T-helper 2 cell treated with Interferon-gamma antibody and Interleukin-4, amounts not matched to agents 5 μg/mL and 100 μg/mL, for 36 hours (primary cell): ENCODE results near the gene CCDC192.

Source experiments
- DNase-seq: peaks from one replicate; pipeline ENCODE4 v3.0.0; 2021; ENCODE audit warnings: low spot score
- H3K27ac Mint-ChIP-seq: one replicate; pipeline ENCODE4 v1.8.0; 2021; ENCODE audit warnings: mild to moderate bottlenecking, mixed read lengths
- H3K27me3 Mint-ChIP-seq: one replicate; pipeline ENCODE4 v1.8.0; 2021; ENCODE audit warnings: low read depth, mixed read lengths
- H3K36me3 Mint-ChIP-seq: one replicate; pipeline ENCODE4 v1.8.0; 2021; ENCODE audit warnings: low read depth, mixed read lengths
- H3K4me1 Mint-ChIP-seq: one replicate; pipeline ENCODE4 v1.8.0; 2021; ENCODE audit warnings: low read depth, mixed read lengths
- H3K4me3 Mint-ChIP-seq: one replicate; pipeline ENCODE4 v1.8.0; 2022; ENCODE audit warnings: mild to moderate bottlenecking, moderate library complexity, mixed read lengths
- H3K9me3 Mint-ChIP-seq: one replicate; pipeline ENCODE4 v1.8.0; 2021; ENCODE audit warnings: mixed read lengths

Gene CCDC192

GRCh38 chr5:127958421-127959011, 255.3 kb downstream of the CCDC192 start:
- Mint-ChIP-seq H3K9me3 (no peaks in the 10 kb centered on the region), H3K36me3 (no peaks in the 10 kb centered on the region), H3K4me3 (no peak overlapping the region), H3K4me1 (peaks cover 4% of the 10 kb centered on the region), H3K27ac (no peak overlapping the region), H3K27me3 (no peaks in the 10 kb centered on the region)
- no peak for DNase-seq

DNA sequence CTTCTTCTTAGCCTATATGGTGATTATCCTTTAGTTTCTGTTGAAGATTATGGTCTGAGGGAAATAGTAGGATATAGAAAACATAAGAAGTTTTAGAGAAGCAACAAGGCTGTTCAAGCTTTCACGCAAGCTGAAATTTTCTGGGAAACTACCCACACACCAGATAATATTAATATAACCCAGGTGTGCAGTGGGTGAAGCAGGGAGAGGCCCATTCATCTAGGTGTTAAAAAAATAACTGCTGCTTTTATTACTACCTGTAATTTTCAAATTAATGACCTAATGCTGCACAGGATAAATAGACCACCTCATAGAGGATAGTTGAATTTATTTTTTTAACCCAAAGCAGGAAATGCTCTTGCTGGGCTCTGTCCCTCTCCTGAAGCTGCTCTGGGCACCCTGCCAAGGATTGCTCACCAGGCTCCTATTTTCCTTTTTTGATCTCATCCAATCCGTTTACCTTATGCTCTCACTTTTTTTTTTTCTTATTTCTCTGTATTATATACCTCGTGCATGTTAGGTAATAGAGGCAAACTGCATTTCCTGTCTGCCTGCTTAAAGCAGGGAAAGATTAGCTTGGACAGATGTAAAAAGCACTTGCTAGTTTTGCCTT, 256.1 kb downstream of the CCDC192 start:
- H3K27ac Mint-ChIP-seq: no peak overlapping the region
- no peaks in the 10 kb centered on the region for H3K9me3 Mint-ChIP-seq
- no peak overlapping the region for H3K4me3 Mint-ChIP-seq
- H3K27me3 Mint-ChIP-seq: no peaks in the 10 kb centered on the region
- peaks cover 4% of the 10 kb centered on the region for H3K4me1 Mint-ChIP-seq
- H3K36me3 Mint-ChIP-seq: no peaks in the 10 kb centered on the region
- no peak for DNase-seq

- Mint-ChIP-seq H3K4me3 (no peak overlapping the region), H3K4me1 (peaks cover 4% of the 10 kb centered on the region), H3K27ac (no peak overlapping the region), H3K36me3 (no peaks in the 10 kb centered on the region), H3K27me3 (no peaks in the 10 kb centered on the region), H3K9me3 (no peaks in the 10 kb centered on the region)
- DNase-seq: no peak
Observed at GRCh38 chr5:127960270-127960691, 257.1 kb downstream of the CCDC192 start.

DNA sequence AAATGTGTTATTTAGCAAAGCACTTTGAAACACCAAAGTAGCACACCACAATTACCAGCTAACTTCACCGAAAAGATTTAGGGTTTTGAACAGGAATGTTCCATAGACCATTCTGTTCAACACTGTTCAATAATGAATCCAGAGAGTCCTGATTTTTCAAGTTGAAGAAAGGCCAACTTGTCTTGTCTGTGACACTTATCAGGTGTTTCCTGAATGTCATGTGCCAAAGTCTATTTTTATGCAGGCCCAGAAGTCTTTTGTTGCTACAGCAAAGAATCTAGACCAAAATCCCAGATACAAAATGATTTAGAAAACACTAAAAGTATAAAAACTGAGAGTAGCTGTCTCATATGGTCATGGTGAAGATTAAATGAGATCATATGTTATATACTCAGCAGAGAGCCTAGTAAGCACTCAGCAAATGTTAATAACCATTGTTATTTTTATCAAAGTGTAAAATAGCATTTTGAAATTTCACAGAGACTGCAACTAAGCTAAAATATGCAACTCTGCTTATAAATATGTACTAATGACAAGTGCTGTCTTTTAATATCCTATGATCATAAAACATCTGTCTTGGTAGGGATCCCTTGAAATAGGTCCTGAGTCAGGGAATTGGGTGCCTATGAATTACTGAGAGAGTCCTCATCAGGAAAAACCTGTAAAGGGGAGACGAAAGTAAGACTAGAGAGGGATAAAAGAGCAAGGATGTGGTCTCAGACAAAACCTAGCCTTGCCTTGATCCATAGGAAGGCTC, 258.0 kb downstream of the CCDC192 start:
- Mint-ChIP-seq H3K4me1 (peaks cover 4% of the 10 kb centered on the region), H3K9me3 (no peaks in the 10 kb centered on the region), H3K27ac (no peak overlapping the region), H3K27me3 (no peaks in the 10 kb centered on the region), H3K36me3 (peaks cover 2% of the 10 kb centered on the region), H3K4me3 (no peak overlapping the region)
- no peak for DNase-seq

- Mint-ChIP-seq H3K4me1 (peaks cover 4% of the 10 kb centered on the region), H3K27ac (no peak overlapping the region), H3K36me3 (peaks cover 2% of the 10 kb centered on the region), H3K4me3 (no peak overlapping the region), H3K9me3 (no peaks in the 10 kb centered on the region), H3K27me3 (no peaks in the 10 kb centered on the region)
- DNase-seq: no peak
Observed at GRCh38 chr5:127961763-127962145, 258.6 kb downstream of the CCDC192 start.

DNA sequence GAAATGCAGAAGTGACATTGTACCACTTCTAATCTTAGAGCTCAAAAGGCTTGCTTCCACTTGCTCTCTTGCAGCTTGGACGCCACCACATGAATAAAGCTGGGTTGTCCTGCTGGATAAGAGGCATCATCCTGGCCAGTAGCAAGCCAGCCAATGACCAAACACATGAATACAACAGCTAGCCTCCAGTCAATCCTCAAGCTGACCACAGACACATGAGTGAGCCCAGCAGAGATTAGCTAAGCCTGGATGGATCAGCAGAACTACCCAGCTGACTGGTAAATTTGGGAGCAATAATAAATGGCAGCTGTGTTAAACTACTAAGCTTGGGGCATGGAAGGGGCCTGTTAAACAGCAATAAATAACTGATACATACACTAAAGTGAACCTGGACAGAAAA, 259.3 kb downstream of the CCDC192 start:
- Mint-ChIP-seq H3K27me3 (no peaks in the 10 kb centered on the region), H3K9me3 (no peaks in the 10 kb centered on the region), H3K4me1 (peaks cover 4% of the 10 kb centered on the region), H3K36me3 (peaks cover 2% of the 10 kb centered on the region), H3K4me3 (no peak overlapping the region), H3K27ac (no peak overlapping the region)
- DNase-seq: no peak

DNA sequence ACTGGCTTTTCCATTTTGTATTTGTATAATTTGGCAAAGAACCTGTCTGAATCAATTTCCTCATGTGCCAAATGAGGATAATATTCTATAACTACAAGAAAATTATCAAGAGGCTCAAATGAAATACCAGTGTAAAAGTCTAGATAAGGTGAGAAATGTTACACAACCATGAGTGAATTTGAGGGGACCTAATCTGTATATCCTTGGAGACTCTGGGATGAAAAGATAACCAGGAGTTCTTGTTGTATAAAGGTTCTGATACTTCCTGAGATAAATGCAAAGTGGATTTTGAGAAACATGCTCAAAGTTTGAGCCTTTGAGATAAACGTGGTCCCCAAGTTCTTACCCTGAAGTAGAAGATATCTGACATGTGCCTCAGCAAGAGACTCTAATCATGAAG, 260.0 kb downstream of the CCDC192 start:
- Mint-ChIP-seq H3K36me3 (peaks cover 2% of the 10 kb centered on the region), H3K9me3 (no peaks in the 10 kb centered on the region), H3K4me1 (peaks cover 4% of the 10 kb centered on the region), H3K4me3 (no peak overlapping the region), H3K27me3 (no peaks in the 10 kb centered on the region), H3K27ac (no peak overlapping the region)
- no peak for DNase-seq

DNA sequence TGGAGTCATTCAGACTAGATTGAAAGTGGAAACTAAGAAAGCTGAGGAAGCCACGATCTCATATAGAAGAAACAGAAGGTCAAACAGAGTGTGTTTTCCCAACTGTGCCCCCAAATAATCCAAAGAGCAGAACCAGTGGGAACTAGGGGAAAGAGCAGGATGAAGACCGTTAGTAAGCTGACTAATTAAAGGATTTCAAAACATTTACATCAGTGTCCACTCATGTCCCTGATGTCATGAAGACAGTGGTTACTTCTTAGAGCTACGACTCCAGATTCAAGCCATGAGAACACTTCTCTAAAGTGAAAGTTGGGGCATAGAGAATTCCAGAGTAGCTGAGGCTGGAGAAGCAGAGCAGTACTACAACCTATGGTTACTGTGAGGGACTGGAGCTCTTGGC, 260.7 kb downstream of the CCDC192 start:
- no peaks in the 10 kb centered on the region for H3K9me3 Mint-ChIP-seq
- H3K4me3 Mint-ChIP-seq: no peak overlapping the region
- H3K4me1 Mint-ChIP-seq: peaks cover 4% of the 10 kb centered on the region
- no peak for DNase-seq
- H3K27me3 Mint-ChIP-seq: no peaks in the 10 kb centered on the region
- H3K36me3 Mint-ChIP-seq: peaks cover 2% of the 10 kb centered on the region
- no peak overlapping the region for H3K27ac Mint-ChIP-seq

GRCh38 chr5:127967323-127967982, 264.3 kb downstream of the CCDC192 start:
- no peak for DNase-seq
- Mint-ChIP-seq H3K36me3 (peaks cover 2% of the 10 kb centered on the region), H3K9me3 (no peaks in the 10 kb centered on the region), H3K4me1 (no peaks in the 10 kb centered on the region), H3K4me3 (no peak overlapping the region), H3K27ac (no peak overlapping the region), H3K27me3 (no peaks in the 10 kb centered on the region)

- Mint-ChIP-seq H3K9me3 (no peaks in the 10 kb centered on the region), H3K4me1 (no peaks in the 10 kb centered on the region), H3K4me3 (no peak overlapping the region), H3K36me3 (peaks cover 2% of the 10 kb centered on the region), H3K27me3 (no peaks in the 10 kb centered on the region), H3K27ac (no peak overlapping the region)
- DNase-seq: no peak
Observed at GRCh38 chr5:127967983-127968592, 264.9 kb downstream of the CCDC192 start.

GRCh38 chr5:127969002-127969401, 265.8 kb downstream of the CCDC192 start:
- Mint-ChIP-seq H3K4me1 (no peaks in the 10 kb centered on the region), H3K36me3 (peaks cover 2% of the 10 kb centered on the region), H3K27me3 (no peaks in the 10 kb centered on the region), H3K27ac (no peak overlapping the region), H3K9me3 (no peaks in the 10 kb centered on the region), H3K4me3 (no peak overlapping the region)
- DNase-seq: no peak

GRCh38 chr5:127969651-127970050, 266.5 kb downstream of the CCDC192 start:
- DNase-seq: no peak

GRCh38 chr5:127970081-127970480, 266.9 kb downstream of the CCDC192 start:
- DNase-seq: no peak
- no peak overlapping the region for H3K27ac Mint-ChIP-seq
- peaks cover 2% of the 10 kb centered on the region for H3K36me3 Mint-ChIP-seq
- no peaks in the 10 kb centered on the region for H3K4me1 Mint-ChIP-seq
- no peaks in the 10 kb centered on the region for H3K27me3 Mint-ChIP-seq
- H3K4me3 Mint-ChIP-seq: no peak overlapping the region
- H3K9me3 Mint-ChIP-seq: no peaks in the 10 kb centered on the region

More at GRCh38 chr5:127969651-127970050, 266.5 kb downstream of the CCDC192 start:
- Mint-ChIP-seq H3K27ac (no peak overlapping the region), H3K27me3 (no peaks in the 10 kb centered on the region), H3K4me1 (no peaks in the 10 kb centered on the region), H3K4me3 (no peak overlapping the region), H3K36me3 (peaks cover 2% of the 10 kb centered on the region), H3K9me3 (no peaks in the 10 kb centered on the region)
